HepG2 (cell line): ENCODE data around the gene RASSF8. TPM values are rescaled to one million over a fixed set of nuclear protein-coding genes. Genes with fewer than 3 reads are reported as not detected.

Experiments
- ATAC-seq: fragments of 200-7000 bp; cut with Tn5 transposase; 3 replicates; pipeline ENCODE4 v1.9.1; 2020; ENCODE audit warnings: mild to moderate bottlenecking, moderate library complexity
- BruUV-seq: library from RNA; stranded (reverse); fragments of 400-500 nt; replicated peaks from 2 replicates; lab custom pipeline; 2021; lab: Mats Ljungman, UMichigan
- CTCF ChIA-PET: fragments of 300-600 bp; formaldehyde crosslinking; extraction: SDS; loops from one replicate; lab custom pipeline; 2021; ENCODE audit warnings: low total read pairs, inconsistent platforms, low intra/inter-chr PET ratio; lab: Yijun Ruan, JAX
- POLR2A ChIA-PET: fragments of 350-600 bp; sonication (Branson Sonifier 250); formaldehyde crosslinking; loops from one replicate; lab custom pipeline; 2020; ENCODE audit warnings: antibody characterized with exemption, inconsistent platforms; lab: Yijun Ruan, JAX
- DNase-seq: peaks from one replicate; pipeline ENCODE4 v3.0.0-alpha.2; 2015; ENCODE audit warnings: low spot score
- FAIRE-seq: peaks from 3 replicates; lab custom pipeline; 2011; peaks lifted over from hg19 to GRCh38; lab: Jason Lieb, UNC
- H2AFZ ChIP-seq: one replicate; pipeline ENCODE4 v1.6.1; 2011; ENCODE audit warnings: low read length, inconsistent platforms
- H3K27ac ChIP-seq: fragments of 300-600 bp; 3 replicates; pipeline ENCODE4 v1.8.0; 2011; ENCODE audit warnings: mixed run types, mild to moderate bottlenecking, mixed read lengths, low read length, inconsistent platforms; ENCODE audit not compliant: insufficient read depth; ENCODE audit errors: extremely low read length
- H3K27me3 ChIP-seq, 2 experiments: fragments of 200-600 bp in 1 of 2; 2 replicates in 1 of 2; 3 replicates in 1 of 2; pipeline versions ENCODE4 v1.6.0 to v1.8.0; 2011; ENCODE audit warnings: low read length in 2 of 2, mild to moderate bottlenecking in 2 of 2, moderate library complexity in 2 of 2, inconsistent platforms in 1 of 2; ENCODE audit not compliant: insufficient read depth in 2 of 2, control insufficient read depth in 1 of 2
- H3K36me3 ChIP-seq, 2 experiments: fragments of 200-600 bp in 1 of 2; replicated peaks in 1 of 2; 2 replicates in 1 of 2; 3 replicates in 1 of 2; pipeline versions ENCODE4 v1.5.1 to v1.8.0; 2011; ENCODE audit warnings: low read length in 2 of 2, inconsistent platforms in 1 of 2; ENCODE audit not compliant: insufficient read depth in 2 of 2, control insufficient read depth in 1 of 2
- H3K4me1 ChIP-seq: 2 replicates; pipeline ENCODE4 v1.5.1; 2012; ENCODE audit warnings: low read length, inconsistent platforms; ENCODE audit not compliant: insufficient read depth
- H3K4me2 ChIP-seq: 2 replicates; pipeline ENCODE4 v1.6.0; 2011; ENCODE audit warnings: low read depth, low read length, inconsistent platforms
- H3K4me3 ChIP-seq, 3 experiments: fragments of 200-600 bp in 1 of 3; sonication (generic), shearing (Covaris generic) in 1 of 3; replicated peaks in 1 of 3; 2 replicates each; pipeline ENCODE4 v1.5.1; 2011 to 2016; ENCODE audit warnings: low read length in 3 of 3, inconsistent platforms in 2 of 3, low read depth in 2 of 3, mild to moderate bottlenecking in 2 of 3, control low read depth in 1 of 3, mixed read lengths in 1 of 3; ENCODE audit not compliant: insufficient read depth in 1 of 3
- H3K79me2 ChIP-seq: one replicate; pipeline ENCODE4 v1.6.1; 2011; ENCODE audit warnings: low read length, inconsistent platforms; ENCODE audit not compliant: insufficient read depth
- H3K9ac ChIP-seq: 2 replicates; pipeline ENCODE4 v1.6.0; 2011; ENCODE audit warnings: mild to moderate bottlenecking, low read depth, low read length, inconsistent platforms; ENCODE audit not compliant: insufficient read depth
- H3K9me3 ChIP-seq: 2 replicates; pipeline ENCODE4 v1.5.1; 2012; ENCODE audit warnings: mild to moderate bottlenecking, low read length
- H4K20me1 ChIP-seq: 2 replicates; pipeline ENCODE4 v1.6.0; 2011; ENCODE audit warnings: inconsistent platforms, mild to moderate bottlenecking, low read length, moderate library complexity; ENCODE audit not compliant: insufficient read depth
- E2F2 ChIP-seq: sonication (generic); formaldehyde crosslinking; IDR thresholded peaks from 2 replicates; pipeline ENCODE4 v1.4.0; 2020; ENCODE audit warnings: missing genetic modification reagents, borderline replicate concordance
- ERF ChIP-seq: IDR thresholded peaks from 2 replicates; pipeline ENCODE4 v1.6.1; 2018; ENCODE audit warnings: missing biosample characterization, missing genetic modification reagents
- GZF1 ChIP-seq: sonication (generic); formaldehyde crosslinking; IDR thresholded peaks from 2 replicates; pipeline ENCODE4 v1.5.1; 2020; ENCODE audit warnings: mild to moderate bottlenecking, missing genetic modification reagents
- IKZF5 ChIP-seq: IDR thresholded peaks from 2 replicates; pipeline ENCODE4 v1.6.1; 2018; ENCODE audit warnings: missing genetic modification reagents, mild to moderate bottlenecking, missing compliant biosample characterization
- MED1 ChIP-seq: sonication (generic); formaldehyde crosslinking; IDR thresholded peaks from 2 replicates; pipeline ENCODE4 v1.4.0; 2020; ENCODE audit warnings: missing genetic modification reagents
- PBX3 ChIP-seq: sonication (generic); formaldehyde crosslinking; IDR thresholded peaks from 2 replicates; pipeline ENCODE4 v1.8.1; 2023; ENCODE audit warnings: missing genetic modification reagents, inconsistent platforms, borderline replicate concordance
- SALL2 ChIP-seq: sonication (generic); formaldehyde crosslinking; IDR thresholded peaks from 2 replicates; pipeline ENCODE4 v1.8.1; 2023; ENCODE audit warnings: mild to moderate bottlenecking, missing genetic modification reagents, inconsistent platforms
- ZBTB38 ChIP-seq: sonication (generic); formaldehyde crosslinking; IDR thresholded peaks from 2 replicates; pipeline ENCODE4 v1.5.1; 2020; ENCODE audit warnings: mild to moderate bottlenecking, missing genetic modification reagents
- ZNF205 ChIP-seq: IDR thresholded peaks from 2 replicates; pipeline ENCODE4 v1.6.1; 2018; ENCODE audit warnings: missing biosample characterization, missing genetic modification reagents
- ZNF251 ChIP-seq: sonication (generic); formaldehyde crosslinking; IDR thresholded peaks from 2 replicates; pipeline ENCODE4 v1.9.0; 2021; ENCODE audit warnings: mild to moderate bottlenecking, missing genetic modification reagents
- ZNF263 ChIP-seq: sonication (generic); formaldehyde crosslinking; IDR thresholded peaks from 2 replicates; pipeline ENCODE4 v1.4.0; 2020; ENCODE audit warnings: missing genetic modification reagents
- ZNF414 ChIP-seq: sonication (generic); formaldehyde crosslinking; IDR thresholded peaks from 2 replicates; pipeline ENCODE4 v1.5.0; 2020; ENCODE audit warnings: missing genetic modification reagents
- ZNF674 ChIP-seq: sonication (generic); formaldehyde crosslinking; IDR thresholded peaks from 2 replicates; pipeline ENCODE4 v1.5.0; 2020; ENCODE audit warnings: low read depth, mild to moderate bottlenecking, missing genetic modification reagents
- WGBS: methylation state at CpG from one replicate; pipeline ENCODE4 v1.1.6; 2017; ENCODE audit warnings: low lambda C conversion rate; 5-methylcytosine and 5-hydroxymethylcytosine counted together
- in situ Hi-C: cut with HindIII; loops from 2 replicates; pipeline ENCODE4 v1.10.0; 2017; ENCODE audit warnings: low pct_unique_long_range_greater_than_20kb; ENCODE audit not compliant: extremely low pct_ligation_motif_present
- intact Hi-C: fragments of 100-400 bp; cut with micrococcal nuclease; formaldehyde crosslinking; loops from one replicate; pipeline ENCODE4 v1.10.0; 2022; ENCODE audit not compliant: unreplicated experiment
- polyA plus RNA-seq, 8 experiments: library from polyadenylated mRNA; depleted of rRNA in 3 of 8; stranded (reverse) in 7 of 8; unstranded in 1 of 8; fragments of >200 nt; fragmentation: Illumina TruSeq in 4 of 8; extraction: Trizol in 4 of 8; gene quantifications; 2 replicates each; pipeline versions ENCODE4 v1.2.1 to v1.2.3, GENCODE V29; 2011 to 2016; ENCODE audit warnings: low read depth in 4 of 8, missing spikeins in 1 of 8, mixed read lengths in 1 of 8; ENCODE audit not compliant: insufficient read depth in 1 of 8
- total RNA-seq, 5 experiments: library from RNA; depleted of rRNA; stranded (reverse); fragments of >200 nt; fragmentation: Illumina TruSeq; extraction: Trizol; gene quantifications; 2 replicates each; pipeline ENCODE4 v1.2.3, GENCODE V29; 2016; ENCODE audit warnings: low read depth in 1 of 5

Gene RASSF8
- total and polyA plus RNA-seq, 2 of the 13 experiments (the other 11 are each of a cell fraction or from before 2014, with no cell fraction given), result 0.82 to 9.2 TPM

GRCh38 chr12:26046203-26046602 is 87.7 kb downstream of the RASSF8 start:
- DNase-seq, result no peak
- ATAC-seq, result no peak
- Histone ChIP-seq H3K9ac (no peak overlapping the region), H3K36me3 (no peaks in the 10 kb centered on the region), H3K9me3 (no peaks in the 10 kb centered on the region), H3K27ac (no peak overlapping the region), H3K27me3 (no peaks in the 10 kb centered on the region), H3K79me2 (no peaks in the 10 kb centered on the region), H3K4me3 (no peak overlapping the region), H3K4me1 (no peaks in the 10 kb centered on the region), H4K20me1 (no peaks in the 10 kb centered on the region), H2AFZ (no peak overlapping the region), H3K4me2 (no peak overlapping the region)
- ChIA-PET POLR2A (no interaction called here), CTCF (no interaction called here)
- in situ Hi-C loops (no loop called here), intact Hi-C loops (no loop called here)
- BruUV-seq, result no TSS peak
- TF ChIP-seq ZNF414 (CRISPR knock-in tag), result no peak
- FAIRE-seq, result no peak

- no TSS peak for BruUV-seq
These were observed 88.4 kb downstream of the RASSF8 start for GRCh38 chr12:26046906-26047305.

More at GRCh38 chr12:26046906-26047305, 88.4 kb downstream of the RASSF8 start:
- H3K4me1 ChIP-seq, result no peaks in the 10 kb centered on the region
- DNase-seq (no peak), ATAC-seq (no peak), FAIRE-seq (no peak)
- intact Hi-C loops, result no loop called here
- TF ChIP-seq SALL2 (CRISPR knock-in tag) (no peak), PBX3 (CRISPR knock-in tag) (no peak), ZNF205 (CRISPR knock-in tag) (no peak), ZBTB38 (no peak), ERF (CRISPR knock-in tag) (no peak), E2F2 (no peak), GZF1 (CRISPR knock-in tag) (no peak), IKZF5 (CRISPR knock-in tag) (no peak), ZNF251 (no peak), ZNF674 (CRISPR knock-in tag) (no peak), ZNF263 (CRISPR knock-in tag) (no peak), MED1 (no peak)
- CTCF ChIA-PET, result no interaction called here
- in situ Hi-C loops, result no loop called here
- no peak overlapping the region for H3K4me3 ChIP-seq
- H3K9ac ChIP-seq, result no peak overlapping the region
- H3K79me2 ChIP-seq, result no peaks in the 10 kb centered on the region
- H3K9me3 ChIP-seq, result no peaks in the 10 kb centered on the region
- WGBS, result 61% methylated on average over 1 of the region's 1 CpG
- no peak overlapping the region for H2AFZ ChIP-seq
- POLR2A ChIA-PET, result no interaction called here
- no peaks in the 10 kb centered on the region for H3K27me3 ChIP-seq
- no peaks in the 10 kb centered on the region for H3K36me3 ChIP-seq
- H3K4me2 ChIP-seq, result no peak overlapping the region
- H4K20me1 ChIP-seq, result no peaks in the 10 kb centered on the region
- no peak overlapping the region for H3K27ac ChIP-seq
